ENCODE results near the gene MTHFSD. TPM values are rescaled to one million over a fixed set of nuclear protein-coding genes. Genes with fewer than 3 reads are reported as not detected.

MTHFSD gene
- total RNA-seq, 1 donor from 2014 or later, result 8.1 TPM

GRCh38 chr16:86515413-86515776 lies 39.6 kb downstream of the MTHFSD start:
- DNase-seq (ENCODE audit: low spot score), result no peak

GRCh38 chr16:86514481-86515376 lies 40.3 kb downstream of the MTHFSD start:
- Mint-ChIP-seq H3K27me3 (ENCODE audit: low read depth) (peaks cover 59% of the 10 kb centered on the region), H3K9me3 (ENCODE audit: low read depth) (no peaks in the 10 kb centered on the region), H3K36me3 (ENCODE audit: low read depth) (peaks cover 2% of the 10 kb centered on the region), H3K4me3 (ENCODE audit: unreplicated experiment) (no peak overlapping the region), H3K27ac (ENCODE audit: unreplicated experiment) (no peak overlapping the region), H3K4me1 (ENCODE audit: low read depth) (peaks cover 3% of the 10 kb centered on the region)
- TF ChIP-seq CTCF (IDR thresholded peaks at IDR 0.05), result no peak
- no peak for DNase-seq (ENCODE audit: low spot score)

More at GRCh38 chr16:86515413-86515776, 39.6 kb downstream of the MTHFSD start:
- Mint-ChIP-seq H3K9me3 (ENCODE audit: low read depth) (no peaks in the 10 kb centered on the region), H3K4me1 (ENCODE audit: low read depth) (peaks cover 5% of the 10 kb centered on the region), H3K36me3 (ENCODE audit: low read depth) (peaks cover 2% of the 10 kb centered on the region), H3K27ac (ENCODE audit: unreplicated experiment) (no peak overlapping the region), H3K27me3 (ENCODE audit: low read depth) (peaks cover 61% of the 10 kb centered on the region), H3K4me3 (ENCODE audit: unreplicated experiment) (no peak overlapping the region)
- no peak for TF ChIP-seq CTCF (IDR thresholded peaks at IDR 0.05)

- Mint-ChIP-seq H3K36me3 (ENCODE audit: low read depth) (peaks cover 2% of the 10 kb centered on the region), H3K27ac (ENCODE audit: unreplicated experiment) (no peak overlapping the region), H3K9me3 (ENCODE audit: low read depth) (no peaks in the 10 kb centered on the region), H3K27me3 (ENCODE audit: low read depth) (peaks cover 55% of the 10 kb centered on the region), H3K4me3 (ENCODE audit: unreplicated experiment) (no peak overlapping the region), H3K4me1 (ENCODE audit: low read depth) (peaks cover 8% of the 10 kb centered on the region)
- TF ChIP-seq CTCF (IDR thresholded peaks at IDR 0.05), result no peak
- DNase-seq (ENCODE audit: low spot score), result no peak
These were observed 41.4 kb downstream of the MTHFSD start for GRCh38 chr16:86513471-86514277.

- peaks cover 54% of the 10 kb centered on the region for H3K27me3 Mint-ChIP-seq (ENCODE audit: low read depth)
- no peak for DNase-seq (ENCODE audit: low spot score)
- no peak overlapping the region for H3K4me3 Mint-ChIP-seq (ENCODE audit: unreplicated experiment)
- H3K36me3 Mint-ChIP-seq (ENCODE audit: low read depth), result peaks cover 2% of the 10 kb centered on the region
- H3K27ac Mint-ChIP-seq (ENCODE audit: unreplicated experiment), result no peak overlapping the region
- no peaks in the 10 kb centered on the region for H3K9me3 Mint-ChIP-seq (ENCODE audit: low read depth)
- no peak for TF ChIP-seq CTCF (IDR thresholded peaks at IDR 0.05)
- peaks cover 8% of the 10 kb centered on the region for H3K4me1 Mint-ChIP-seq (ENCODE audit: low read depth)
These were observed 42.1 kb downstream of the MTHFSD start for GRCh38 chr16:86512860-86513470.

- TF ChIP-seq CTCF (IDR thresholded peaks at IDR 0.05), result no peak
These were observed 42.7 kb downstream of the MTHFSD start for GRCh38 chr16:86512301-86512859.

More at GRCh38 chr16:86512301-86512859, 42.7 kb downstream of the MTHFSD start:
- H3K27ac Mint-ChIP-seq (ENCODE audit: unreplicated experiment), result no peak overlapping the region
- no peaks in the 10 kb centered on the region for H3K9me3 Mint-ChIP-seq (ENCODE audit: low read depth)
- DNase-seq (ENCODE audit: low spot score), result no peak
- H3K27me3 Mint-ChIP-seq (ENCODE audit: low read depth), result peaks cover 54% of the 10 kb centered on the region
- H3K4me3 Mint-ChIP-seq (ENCODE audit: unreplicated experiment), result no peak overlapping the region
- peaks cover 14% of the 10 kb centered on the region for H3K4me1 Mint-ChIP-seq (ENCODE audit: low read depth)
- peaks cover 2% of the 10 kb centered on the region for H3K36me3 Mint-ChIP-seq (ENCODE audit: low read depth)
